ENCODE measurements around the gene RPS15. TPM values are rescaled to one million over a fixed set of nuclear protein-coding genes. Genes with fewer than 3 reads are reported as not detected.

Gene RPS15
- total RNA-seq, 4 donors from 2014 or later = 4,239 to 4,988 (median 4,337) TPM

- Histone ChIP-seq H3K36me3 (peaks cover 9 to 48% (median 20%) of the 10 kb centered on the region in 3 donors), H3K9me3 (no peaks in the 10 kb centered on the region), H3K4me3 (no peak overlapping the region), H3K27ac (no peak overlapping the region), H3K4me1 (peaks cover 0 to 39% (median 23%) of the 10 kb centered on the region in 4 donors), H3K27me3 (peaks cover 0 to 2% of the 10 kb centered on the region in 2 donors)
- TF ChIP-seq, protein P1, sequence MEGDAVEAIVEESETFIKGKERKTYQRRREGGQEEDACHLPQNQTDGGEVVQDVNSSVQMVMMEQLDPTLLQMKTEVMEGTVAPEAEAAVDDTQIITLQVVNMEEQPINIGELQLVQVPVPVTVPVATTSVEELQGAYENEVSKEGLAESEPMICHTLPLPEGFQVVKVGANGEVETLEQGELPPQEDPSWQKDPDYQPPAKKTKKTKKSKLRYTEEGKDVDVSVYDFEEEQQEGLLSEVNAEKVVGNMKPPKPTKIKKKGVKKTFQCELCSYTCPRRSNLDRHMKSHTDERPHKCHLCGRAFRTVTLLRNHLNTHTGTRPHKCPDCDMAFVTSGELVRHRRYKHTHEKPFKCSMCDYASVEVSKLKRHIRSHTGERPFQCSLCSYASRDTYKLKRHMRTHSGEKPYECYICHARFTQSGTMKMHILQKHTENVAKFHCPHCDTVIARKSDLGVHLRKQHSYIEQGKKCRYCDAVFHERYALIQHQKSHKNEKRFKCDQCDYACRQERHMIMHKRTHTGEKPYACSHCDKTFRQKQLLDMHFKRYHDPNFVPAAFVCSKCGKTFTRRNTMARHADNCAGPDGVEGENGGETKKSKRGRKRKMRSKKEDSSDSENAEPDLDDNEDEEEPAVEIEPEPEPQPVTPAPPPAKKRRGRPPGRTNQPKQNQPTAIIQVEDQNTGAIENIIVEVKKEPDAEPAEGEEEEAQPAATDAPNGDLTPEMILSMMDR (IDR thresholded peaks at IDR 0.05) = no peak
- TF ChIP-seq EP300 (IDR thresholded peaks at IDR 0.05) = no peak
- no peak for TF ChIP-seq POLR2A (IDR thresholded peaks at IDR 0.05)
- DNase-seq (ENCODE audit: low spot score in 2 of 2) = no peak
- 92% methylated on average over 11 of the region's 15 CpGs; no CpG with 5 or more reads in 1 of the 2 donors for WGBS, 2 donors
Observed at GRCh38 chr19:1440418-1440801, 2.2 kb downstream of the RPS15 start.

GRCh38 chr19:1441022-1441426 lies 2.8 kb downstream of the RPS15 start:
- no peak overlapping the region for H3K27ac ChIP-seq
- H3K9me3 ChIP-seq = no peaks in the 10 kb centered on the region
- DNase-seq (ENCODE audit: low spot score in 2 of 2) = no peak
- peaks cover 0 to 45% (median 29%) of the 10 kb centered on the region in 4 donors for H3K4me1 ChIP-seq
- WGBS, 2 donors = 86 to 92% methylated on average over 5 to 6 of the region's 9 CpGs
- peaks cover 9 to 42% (median 20%) of the 10 kb centered on the region in 3 donors for H3K36me3 ChIP-seq
- no peak overlapping the region for H3K4me3 ChIP-seq
- H3K27me3 ChIP-seq = peaks cover 0 to 8% of the 10 kb centered on the region in 2 donors
- TF ChIP-seq, protein P1 (IDR thresholded peaks at IDR 0.05) = no peak
- no peak for TF ChIP-seq POLR2A (IDR thresholded peaks at IDR 0.05)

GRCh38 chr19:1441677-1442438 lies 3.7 kb downstream of the RPS15 start:
- H3K4me3 ChIP-seq = no peak overlapping the region
- H3K27ac ChIP-seq = no peak overlapping the region
- peaks cover 9 to 38% (median 20%) of the 10 kb centered on the region in 3 donors for H3K36me3 ChIP-seq
- H3K9me3 ChIP-seq = no peaks in the 10 kb centered on the region
- peaks cover 0 to 53% (median 36%) of the 10 kb centered on the region in 4 donors for H3K4me1 ChIP-seq
- WGBS, 2 donors = 83 to 89% methylated on average over 25 of the region's 25 CpGs
- TF ChIP-seq, protein P1 (IDR thresholded peaks at IDR 0.05) = no peak
- TF ChIP-seq EP300 (IDR thresholded peaks at IDR 0.05) (no peak), POLR2A (IDR thresholded peaks at IDR 0.05) (no peak)
- no peak for DNase-seq (ENCODE audit: low spot score in 2 of 2)
- peaks cover 0 to 17% of the 10 kb centered on the region in 2 donors for H3K27me3 ChIP-seq

DNA sequence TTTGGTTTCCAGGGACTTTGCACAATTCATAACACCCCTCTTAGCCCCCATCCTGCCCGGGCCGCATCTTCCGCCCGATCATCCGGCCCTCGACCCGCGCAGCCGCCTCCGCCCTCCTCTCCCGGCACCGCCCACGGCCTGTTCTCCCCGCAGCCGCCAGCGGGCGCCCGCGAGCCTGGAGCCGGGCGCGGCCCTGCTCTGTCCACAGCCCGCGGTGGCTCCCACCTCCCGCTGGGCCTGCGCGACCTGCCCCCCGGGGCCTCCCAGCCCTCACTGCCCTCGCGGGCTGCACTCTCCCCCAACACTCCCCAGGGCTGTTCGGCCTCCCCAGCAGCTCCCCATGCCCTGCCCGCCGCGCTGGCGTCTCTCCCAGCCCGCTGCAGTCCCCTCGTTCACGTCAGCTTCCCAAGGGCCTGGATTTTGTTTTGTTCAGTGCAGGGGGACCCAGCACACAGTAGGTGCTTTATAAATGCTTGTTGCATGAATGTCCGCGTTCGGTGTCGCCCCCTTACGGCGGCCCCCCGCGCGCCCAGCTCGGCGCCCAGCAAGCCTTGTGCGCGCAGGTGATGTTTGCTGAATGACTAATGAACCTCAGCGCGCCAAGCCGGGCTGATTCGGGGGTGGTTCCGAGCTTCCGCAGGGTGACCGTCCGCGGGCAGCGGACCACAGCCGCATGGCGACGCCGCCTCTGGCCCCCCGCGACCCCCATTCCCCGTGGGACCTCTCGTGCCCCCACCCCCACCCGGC lies 7.2 kb downstream of the RPS15 start:
- no peak for TF ChIP-seq POLR2A (IDR thresholded peaks at IDR 0.05)
- TF ChIP-seq, protein P1 (IDR thresholded peaks at IDR 0.05) = peak; percentile 93 to 98 (median 97)
- Histone ChIP-seq H3K9me3 (no peaks in the 10 kb centered on the region), H3K27ac (peak overlapping the region in 2 of 4 donors; percentile 55 to 61)

More for the DNA sequence above, 7.2 kb downstream of the RPS15 start:
- WGBS, 2 donors = 1 to 2% methylated on average over 55 to 59 of the region's 70 CpGs
- Histone ChIP-seq H3K36me3 (peaks cover 6 to 27% (median 12%) of the 10 kb centered on the region in 3 donors), H3K4me3 (peak overlapping the region; percentile 15 to 45 (median 34)), H3K27me3 (peaks cover 0 to 50% of the 10 kb centered on the region in 2 donors), H3K4me1 (peaks cover 0 to 49% (median 20%) of the 10 kb centered on the region in 4 donors)
- peak; percentile 49 to 60 for DNase-seq (ENCODE audit: low spot score in 2 of 2)

Data from tibial nerve (tissue), 4 donors.